HG03039 (cell line): ENCODE results near the gene JAKMIP3.

Source experiments
- ATAC-seq: cut with Tn5 transposase; IDR thresholded peaks from one replicate; pipeline ENCODE4 v1.9.1; 2021; ENCODE audit warnings: mild to moderate bottlenecking, moderate library complexity; ENCODE audit not compliant: unreplicated experiment

The JAKMIP3 gene

GRCh38 chr10:132043861-132044695, 21.7 kb upstream of the JAKMIP3 start:
- ATAC-seq = no peak

GRCh38 chr10:132044803-132045202, 20.9 kb upstream of the JAKMIP3 start:
- ATAC-seq = no peak

GRCh38 chr10:132045324-132045723, 20.4 kb upstream of the JAKMIP3 start:
- ATAC-seq = no peak

- no peak for ATAC-seq
Observed at GRCh38 chr10:132047575-132048293, 18.0 kb upstream of the JAKMIP3 start.

GRCh38 chr10:132048294-132048667, 17.5 kb upstream of the JAKMIP3 start:
- ATAC-seq = no peak

DNA sequence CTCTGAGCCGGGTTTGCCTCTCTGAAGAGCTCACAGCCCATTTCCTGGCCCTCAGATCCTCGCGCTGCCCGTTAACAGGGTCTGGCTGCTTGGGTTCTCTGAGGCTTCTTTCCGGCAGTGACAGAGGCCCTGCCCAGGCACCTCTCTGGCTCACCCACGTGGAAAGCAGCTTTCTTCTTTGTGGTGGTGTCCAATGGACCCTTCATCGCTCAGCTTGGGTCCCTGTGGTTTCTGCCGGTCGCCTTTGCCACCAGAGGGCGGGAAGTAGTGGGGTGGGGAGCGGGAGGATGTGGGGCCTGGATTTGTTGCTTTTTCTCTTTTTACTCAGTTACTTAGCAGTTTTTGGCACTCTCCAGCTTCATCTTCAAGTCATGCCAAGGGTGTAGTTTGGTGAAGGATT, 15.6 kb upstream of the JAKMIP3 start:
- ATAC-seq = no peak

DNA sequence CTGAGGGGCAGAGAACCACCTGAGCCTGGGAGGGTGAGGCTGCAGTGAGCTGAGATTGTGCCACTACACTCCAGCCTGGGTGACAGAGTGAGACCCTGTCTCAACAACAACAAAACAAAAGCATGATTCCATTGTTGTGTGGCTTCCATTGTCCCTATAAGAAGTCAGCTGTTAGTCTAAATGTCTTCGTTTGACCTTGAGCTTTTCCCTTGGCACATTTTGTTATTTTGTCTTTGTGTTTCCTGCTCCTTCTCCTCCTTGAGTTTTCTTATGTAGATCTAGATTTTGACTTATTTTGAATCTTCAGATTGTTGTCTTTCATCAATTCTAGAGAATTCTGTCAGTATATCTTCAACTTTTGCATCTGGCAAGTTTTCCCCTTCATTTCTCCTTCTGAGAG, 13.6 kb upstream of the JAKMIP3 start:
- no peak for ATAC-seq

DNA sequence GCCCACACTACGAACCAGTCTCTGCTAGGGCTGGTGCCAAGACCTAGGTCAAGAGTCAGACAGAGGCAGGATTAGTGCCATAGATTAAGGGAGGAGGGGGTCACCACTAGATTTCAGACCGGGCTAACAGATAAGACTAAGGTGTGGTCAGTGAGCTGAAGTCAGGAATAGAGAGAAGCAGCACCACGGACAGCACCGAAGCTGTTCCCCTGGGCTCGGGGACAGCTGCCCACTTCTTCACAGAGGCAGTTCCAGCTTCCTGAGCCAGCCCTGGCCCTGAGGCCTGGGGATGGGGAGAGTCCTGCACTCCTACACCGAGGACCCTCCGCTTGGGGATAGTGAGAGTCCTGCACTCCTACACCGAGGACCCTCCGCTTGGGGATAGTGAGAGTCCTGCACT, 11.2 kb upstream of the JAKMIP3 start:
- no peak for ATAC-seq

GRCh38 chr10:132055616-132056015, 10.1 kb upstream of the JAKMIP3 start:
- ATAC-seq = no peak

- no peak for ATAC-seq
Observed at GRCh38 chr10:132056663-132057062, 9.1 kb upstream of the JAKMIP3 start.

GRCh38 chr10:132057191-132057681, 8.5 kb upstream of the JAKMIP3 start:
- ATAC-seq = no peak

- no peak for ATAC-seq
Observed at GRCh38 chr10:132058111-132058745, 7.5 kb upstream of the JAKMIP3 start.

GRCh38 chr10:132058793-132059759, 6.7 kb upstream of the JAKMIP3 start:
- no peak for ATAC-seq

GRCh38 chr10:132059760-132060508, 5.8 kb upstream of the JAKMIP3 start:
- ATAC-seq = no peak

DNA sequence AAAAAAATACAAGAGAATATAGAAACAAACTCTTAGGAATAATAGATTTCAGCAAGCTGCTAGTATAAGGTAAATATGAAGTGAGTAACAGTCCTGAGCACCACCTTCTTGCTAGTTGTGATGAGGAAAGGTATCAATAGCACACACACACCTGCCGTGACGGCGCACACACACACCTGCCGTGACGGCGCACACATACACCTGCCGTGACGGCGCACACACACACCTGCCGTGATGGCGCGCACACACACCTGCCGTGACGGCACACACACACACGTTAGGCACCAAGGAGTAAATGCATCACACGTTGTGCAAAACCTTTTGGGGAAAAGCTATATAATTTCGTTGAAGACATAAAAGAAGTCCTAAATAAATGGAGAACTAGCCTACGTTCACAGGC, 4.7 kb upstream of the JAKMIP3 start:
- no peak for ATAC-seq

DNA sequence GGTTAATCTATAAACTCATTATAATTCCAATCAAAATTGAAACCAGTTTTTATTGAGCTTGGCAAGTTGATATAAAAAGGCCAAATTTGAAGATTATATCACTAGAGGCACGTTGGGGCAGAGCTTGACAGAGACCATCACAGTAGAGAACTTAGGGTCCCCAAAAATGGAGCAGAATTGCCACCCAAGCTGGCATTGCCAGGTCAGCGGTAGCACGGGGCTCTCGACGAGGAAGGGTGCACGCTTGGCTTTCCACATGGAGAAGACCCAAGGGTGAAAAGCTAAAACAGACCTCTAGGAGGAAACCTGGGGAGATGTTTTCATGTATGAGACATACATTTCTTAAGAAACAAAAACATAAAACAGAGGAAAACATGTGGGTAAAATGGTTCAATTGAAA, 4.3 kb upstream of the JAKMIP3 start:
- ATAC-seq = no peak

- no peak for ATAC-seq
Observed at GRCh38 chr10:132062116-132062515, 3.6 kb upstream of the JAKMIP3 start.

DNA sequence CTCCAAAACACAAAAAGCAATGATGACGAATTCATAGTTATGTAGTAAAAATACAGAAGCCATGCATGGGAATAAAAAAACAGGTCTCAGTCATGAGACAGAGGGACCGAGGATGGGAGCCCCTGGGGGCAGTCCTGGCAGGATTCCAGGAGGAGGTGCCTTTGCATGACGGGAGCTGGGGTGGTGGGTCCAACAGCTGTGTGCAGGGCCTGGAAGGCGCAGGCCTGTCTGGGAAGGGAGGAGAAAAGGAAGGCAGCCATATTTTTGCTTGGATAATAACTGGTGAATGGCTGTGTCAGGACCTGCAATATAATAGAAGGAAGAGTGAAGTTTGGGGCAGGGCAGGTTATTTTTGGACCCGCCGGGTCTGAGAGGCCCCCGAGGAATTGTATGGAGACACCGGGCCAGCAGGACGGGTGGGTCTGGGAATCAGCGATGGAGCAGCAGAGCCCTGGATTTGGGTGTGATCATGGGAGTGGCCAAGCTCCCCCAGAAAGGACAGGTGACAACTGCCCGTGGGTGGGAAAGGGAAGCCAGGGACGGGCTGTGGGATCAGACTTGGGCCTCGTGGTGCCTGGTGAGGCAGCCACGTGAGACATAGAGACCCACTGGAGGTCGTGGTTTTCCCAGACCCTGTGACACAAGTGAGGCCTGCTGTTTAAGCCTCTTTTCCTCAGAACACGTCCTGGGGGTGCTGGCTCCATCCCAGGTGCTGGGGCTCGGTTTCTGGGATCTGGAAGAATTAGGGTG, 2.9 kb upstream of the JAKMIP3 start:
- ATAC-seq = no peak

- no peak for ATAC-seq
Observed at GRCh38 chr10:132063432-132063831, 2.3 kb upstream of the JAKMIP3 start.
